Measurements from ENCODE around the gene HAND1.
A peak's percentile ranks its signal among the peaks of the same experiment; 100 is the strongest.
"Not testable (repeated sequence)": the region's sequence is repeated elsewhere in the genome, so short reads cannot be mapped to it uniquely, and the experiment has no call there.

Gene HAND1

GRCh38 chr5:154478224-154478565 lies at the start of gene HAND1:
HAND1 (minus strand) TSS chr5:154478227; CDS start chr5:154478008, 219 bp downstream.
- peak; percentile 55 for DNase-seq

GRCh38 chr5:154526231-154527226 lies 48.5 kb upstream of the HAND1 start:
- DNase-seq: no peak

GRCh38 chr5:154524859-154525258 lies 46.8 kb upstream of the HAND1 start:
- no peak for DNase-seq

GRCh38 chr5:154524181-154524580 lies 46.2 kb upstream of the HAND1 start:
- DNase-seq: no peak

GRCh38 chr5:154523709-154524108 lies 45.7 kb upstream of the HAND1 start:
- DNase-seq: no peak

GRCh38 chr5:154523104-154523503 lies 45.1 kb upstream of the HAND1 start:
- DNase-seq: no peak

- DNase-seq: no peak
Observed at GRCh38 chr5:154522284-154522683, 44.3 kb upstream of the HAND1 start.

GRCh38 chr5:154521756-154522155 lies 43.7 kb upstream of the HAND1 start:
- no peak for DNase-seq

- peak; percentile 15 for DNase-seq
Observed at GRCh38 chr5:154520861-154521453, 42.9 kb upstream of the HAND1 start.

GRCh38 chr5:154519359-154519758 lies 41.3 kb upstream of the HAND1 start:
- peak; percentile 57 for DNase-seq

GRCh38 chr5:154518438-154518867 lies 40.4 kb upstream of the HAND1 start:
- no peak for DNase-seq

GRCh38 chr5:154517810-154518437 lies 39.9 kb upstream of the HAND1 start:
- no peak for DNase-seq

GRCh38 chr5:154517181-154517580 lies 39.2 kb upstream of the HAND1 start:
- DNase-seq: no peak

- DNase-seq: no peak
Observed at GRCh38 chr5:154516475-154516874, 38.4 kb upstream of the HAND1 start.

GRCh38 chr5:154515488-154515887 lies 37.5 kb upstream of the HAND1 start:
- not testable (repeated sequence) for DNase-seq

- DNase-seq: no peak
Observed at GRCh38 chr5:154514331-154514730, 36.3 kb upstream of the HAND1 start.

GRCh38 chr5:154513669-154514084 lies 35.6 kb upstream of the HAND1 start:
- no peak for DNase-seq

- DNase-seq: no peak
Observed at GRCh38 chr5:154511984-154512383, 34.0 kb upstream of the HAND1 start.

GRCh38 chr5:154509784-154510555 lies 31.9 kb upstream of the HAND1 start:
- no peak for DNase-seq

- DNase-seq: no peak
Observed at GRCh38 chr5:154508114-154508513, 30.1 kb upstream of the HAND1 start.

GRCh38 chr5:154506716-154507080 lies 28.7 kb upstream of the HAND1 start:
- DNase-seq: no peak

GRCh38 chr5:154506049-154506715 lies 28.2 kb upstream of the HAND1 start:
- no peak for DNase-seq

Measured in NCI-H2029 (cell line).